Left hindlimb (tissue), 1 donor: ENCODE data around the gene TRIL.
A peak's percentile ranks its signal among the peaks of the same experiment; 100 is the strongest.

Experiments used
- DNase-seq: peaks from one replicate; pipeline ENCODE4 v3.0.0-alpha.2; 2018

Gene TRIL

DNA sequence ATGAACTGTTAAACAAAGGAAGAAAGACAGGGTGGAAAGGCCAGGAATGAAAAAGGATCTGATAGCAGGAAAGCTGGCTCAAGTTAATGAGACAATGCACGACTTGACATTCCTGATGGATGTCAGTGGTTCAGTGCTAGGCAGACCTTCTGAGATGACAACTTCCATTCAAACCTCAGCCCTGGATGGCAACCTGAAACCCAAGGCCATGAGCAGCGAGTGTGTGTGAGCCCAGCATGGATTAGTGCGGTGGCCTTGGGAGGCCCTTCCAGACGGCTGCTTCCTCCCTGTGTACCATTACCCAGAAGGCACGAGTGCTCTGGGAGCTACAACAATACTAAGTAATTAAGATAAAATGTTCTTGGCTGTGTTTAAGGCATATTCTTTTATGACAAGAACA, 18.8 kb downstream of the TRIL start:
- no peak for DNase-seq

DNA sequence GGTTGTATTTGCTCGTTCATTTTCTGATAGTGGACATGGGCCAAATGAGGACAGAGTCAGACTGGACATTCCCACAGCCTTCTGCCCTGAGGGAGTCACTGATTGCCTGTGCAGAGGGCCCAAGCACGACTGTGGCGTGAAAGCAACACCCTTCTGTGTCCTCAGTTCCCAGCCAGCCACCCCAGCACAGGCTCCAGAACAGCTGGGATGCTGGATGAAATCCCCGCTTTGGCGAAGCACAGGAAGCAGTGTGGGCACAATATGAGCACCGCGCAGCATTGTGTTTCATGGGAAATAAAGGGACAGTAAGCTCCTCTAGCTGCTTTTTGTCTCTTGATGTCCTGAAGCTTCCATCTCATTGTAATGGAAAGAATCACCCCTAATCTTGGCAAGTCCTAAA, 20.5 kb downstream of the TRIL start:
- DNase-seq: no peak

DNA sequence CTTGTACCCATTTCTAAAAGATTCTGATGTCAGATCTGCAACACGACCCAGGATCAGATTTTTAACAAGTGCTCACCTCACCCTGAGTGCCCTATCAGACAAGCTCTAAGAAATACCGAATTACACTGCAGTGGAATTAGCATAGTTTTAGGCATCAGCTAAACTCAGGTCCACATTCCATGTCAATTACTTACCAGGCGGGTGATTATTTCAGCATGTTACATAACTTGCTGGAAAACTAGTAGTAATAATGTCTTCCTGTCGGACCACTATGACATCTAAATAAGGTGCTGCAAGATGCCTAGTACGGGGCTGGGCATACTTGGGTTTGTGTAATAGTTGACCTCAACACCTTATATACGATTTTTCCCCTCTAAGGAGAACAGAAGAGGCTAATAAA, 21.0 kb downstream of the TRIL start:
- no peak for DNase-seq

DNA sequence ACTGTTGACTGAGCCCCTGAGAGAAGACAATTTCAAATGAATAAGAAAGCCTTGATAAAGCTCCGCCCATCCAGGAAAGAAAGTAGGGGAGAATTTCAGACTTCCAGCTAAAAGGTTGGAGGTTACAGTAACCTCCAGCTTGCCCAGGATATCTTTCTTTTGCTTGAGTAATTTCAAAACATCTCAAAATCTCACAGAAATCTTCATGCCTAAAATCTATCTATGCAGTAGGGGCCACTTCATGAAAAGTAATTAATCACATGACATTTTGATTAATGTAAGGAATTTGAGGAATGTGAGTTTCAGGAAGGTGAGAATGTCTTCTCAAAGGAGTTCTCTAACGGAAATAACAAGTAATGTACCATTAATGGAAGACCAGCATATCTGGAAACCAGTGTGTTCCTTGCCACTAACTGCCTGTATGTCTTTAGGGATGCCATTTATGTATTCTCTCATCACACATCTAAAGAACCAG, 24.2 kb downstream of the TRIL start:
- DNase-seq: no peak

DNA sequence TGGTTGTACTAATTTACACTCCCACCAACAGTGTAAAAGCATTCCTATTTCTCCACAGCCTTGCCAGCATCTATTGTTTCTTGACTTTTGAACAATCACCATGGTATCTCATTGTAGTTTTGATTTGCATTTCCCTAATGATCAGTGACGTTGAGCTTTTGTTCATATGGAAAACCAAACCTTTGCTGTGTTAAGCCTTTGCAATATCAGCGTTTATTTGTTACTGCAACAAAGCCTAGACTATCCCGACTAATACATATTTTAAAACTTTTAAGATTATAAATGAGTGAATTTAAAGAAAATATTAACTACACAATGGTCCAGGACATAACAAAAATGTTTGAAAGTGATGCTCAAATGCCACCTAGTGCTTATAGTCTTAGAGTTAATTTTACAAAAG, 26.6 kb downstream of the TRIL start:
- no peak for DNase-seq

DNA sequence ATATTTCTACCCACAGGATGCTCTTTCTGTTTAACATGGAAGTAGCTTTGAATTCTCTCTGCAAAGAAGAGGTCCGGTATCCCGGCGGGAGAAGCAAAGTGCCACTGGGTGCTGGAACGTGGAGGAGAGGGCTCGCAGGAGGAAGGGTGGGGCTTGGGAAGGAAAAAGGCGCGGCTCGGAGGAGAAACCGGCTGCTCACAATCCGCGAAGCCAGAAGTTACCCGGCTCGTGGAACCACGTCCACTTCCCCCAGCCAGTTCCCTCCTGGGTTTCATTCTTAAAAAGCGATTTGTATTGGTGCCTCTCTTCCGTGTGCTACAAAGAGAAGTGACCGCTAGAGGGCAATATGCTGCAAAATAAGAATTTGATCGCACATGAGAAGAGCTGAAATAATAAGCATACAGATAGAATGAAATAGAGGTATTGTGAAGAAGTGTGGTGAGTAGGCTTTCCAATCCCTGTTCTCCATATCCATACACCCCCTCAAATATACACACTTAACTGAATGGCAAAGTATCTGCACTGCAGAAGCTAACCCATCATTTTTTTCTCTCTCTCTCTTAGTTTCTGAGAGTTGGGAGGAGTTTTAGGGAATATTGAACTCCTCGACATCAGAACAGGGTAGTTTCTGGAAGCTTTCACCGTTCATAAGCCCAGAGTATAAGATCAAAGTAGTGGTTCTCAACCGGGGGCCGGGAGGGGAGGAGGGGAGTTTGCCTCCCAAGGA, 31.1 kb downstream of the TRIL start:
- DNase-seq: peak; percentile 81

DNA sequence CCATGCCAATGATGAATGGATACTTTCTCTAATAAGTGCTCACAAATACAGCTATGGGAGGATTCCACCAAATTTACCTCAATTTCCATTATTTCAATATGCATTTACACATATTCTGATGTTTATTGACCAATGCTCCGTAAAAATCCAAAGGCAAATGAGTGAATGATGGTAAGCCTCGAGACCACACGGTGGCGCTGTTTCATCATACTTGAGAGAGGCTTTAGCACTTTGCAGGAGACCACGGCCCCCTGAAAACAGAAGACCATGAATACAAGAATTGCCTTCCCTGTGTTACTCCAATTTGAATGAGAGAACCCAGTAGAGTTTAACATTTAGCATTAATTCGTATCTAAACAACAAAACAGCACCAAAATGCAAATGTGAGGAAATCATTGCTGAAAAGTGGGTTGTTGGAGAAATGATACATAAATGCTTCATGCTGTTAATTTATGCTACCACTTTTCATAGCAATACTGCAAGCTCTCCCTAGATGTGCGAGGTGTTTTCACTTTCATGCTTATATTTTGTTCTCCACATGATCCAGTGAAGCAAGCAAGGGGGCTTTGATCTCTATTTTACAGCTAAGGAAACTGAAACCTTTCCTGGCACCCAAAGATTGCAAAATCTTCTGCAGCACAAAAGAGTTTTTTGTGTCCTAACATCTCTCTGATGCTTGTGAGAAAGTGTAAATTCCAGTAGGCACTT, 35.4 kb downstream of the TRIL start:
- DNase-seq: peak; percentile 62

DNA sequence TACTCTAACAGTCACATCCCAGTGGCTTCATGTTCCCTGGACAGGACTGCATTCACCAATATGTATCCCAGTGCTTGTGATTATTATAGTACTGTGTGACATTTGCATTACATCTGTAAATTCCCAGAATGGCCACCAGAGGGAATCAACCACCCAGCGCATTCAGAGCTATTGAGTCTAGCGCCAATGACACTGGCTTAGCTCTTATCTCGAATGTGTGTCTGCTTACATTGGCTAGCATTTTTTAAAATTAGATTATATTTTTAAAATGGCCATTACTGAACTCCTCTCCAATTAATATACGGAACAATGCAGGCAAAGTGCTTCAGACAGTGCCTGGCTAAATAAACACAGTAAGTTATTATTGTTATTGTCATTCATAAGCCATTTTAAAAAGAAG, 36.3 kb downstream of the TRIL start:
- DNase-seq: no peak

DNA sequence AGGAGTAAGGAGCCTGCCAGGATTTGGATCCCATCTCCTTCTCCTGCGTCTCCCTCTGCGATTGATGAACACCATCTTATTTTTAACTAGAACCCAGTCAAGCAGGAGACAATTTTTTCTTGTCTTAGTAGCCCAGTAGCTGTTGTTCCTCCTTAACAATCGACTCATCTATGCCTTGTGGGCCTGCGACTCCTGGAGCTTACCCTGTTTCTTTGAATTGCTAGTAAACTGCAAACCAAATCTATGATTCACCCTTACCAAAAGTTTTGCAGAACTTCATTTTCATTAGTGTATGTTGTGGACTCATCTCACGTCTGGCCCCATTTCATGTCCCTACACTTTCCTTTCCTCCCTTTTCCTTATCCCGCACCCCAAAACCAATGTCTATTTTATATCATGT, 37.7 kb downstream of the TRIL start:
- no peak for DNase-seq

DNA sequence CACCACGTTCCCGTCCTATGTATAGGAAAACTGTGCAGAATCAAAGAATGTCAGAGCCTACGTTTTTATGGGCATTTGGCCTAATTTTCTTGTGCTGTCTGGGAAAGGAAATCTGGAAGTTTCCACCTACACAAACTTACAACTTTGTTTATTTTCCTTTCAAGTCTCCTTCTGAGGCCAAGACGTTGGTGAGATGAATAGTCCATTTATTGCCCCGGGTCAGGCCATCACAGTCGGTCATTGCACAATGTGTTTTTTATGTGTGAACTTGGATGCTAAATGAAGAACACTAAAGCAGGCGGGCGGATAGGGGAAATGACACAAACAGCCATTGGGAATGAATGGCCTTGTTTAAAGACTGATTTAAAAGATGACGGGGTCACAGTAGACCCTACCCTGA, 38.6 kb downstream of the TRIL start:
- no peak for DNase-seq

DNA sequence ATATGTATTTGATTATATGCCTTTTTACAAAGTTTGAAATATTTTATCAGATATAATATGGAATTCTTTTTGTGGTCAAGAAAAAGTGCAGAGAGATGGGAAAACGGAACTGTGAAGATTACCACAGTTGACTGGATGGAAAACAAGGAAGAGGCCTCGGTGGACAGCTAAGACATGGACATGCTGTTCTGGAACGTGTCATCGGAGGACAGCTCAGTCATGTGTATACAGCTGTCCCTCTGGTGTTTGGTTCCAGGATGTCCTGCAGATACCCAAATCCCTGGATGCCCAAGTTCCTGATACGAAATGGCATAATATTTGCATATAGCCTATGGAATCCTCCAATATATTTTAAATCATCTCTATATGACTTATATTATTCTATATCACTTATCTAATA, 49.4 kb downstream of the TRIL start:
- no peak for DNase-seq

DNA sequence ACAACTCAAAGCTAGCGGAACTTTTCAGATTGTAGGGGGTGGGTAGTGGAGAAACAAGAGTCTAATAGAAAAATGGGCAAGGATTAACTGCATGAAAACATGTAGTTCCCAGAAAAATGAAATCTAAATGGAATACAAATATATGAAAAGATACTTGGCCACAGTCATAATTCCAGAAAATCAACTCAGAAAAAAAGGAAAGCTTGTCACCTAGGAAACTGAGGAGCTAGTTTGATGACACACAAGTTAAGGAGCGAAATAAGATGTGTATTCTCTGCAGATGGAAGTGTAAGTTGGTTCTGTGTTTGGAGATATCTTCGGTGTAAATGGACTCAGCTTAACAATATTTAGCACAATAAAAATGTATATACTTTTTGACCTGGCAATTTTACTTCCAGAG, 52.7 kb downstream of the TRIL start:
- DNase-seq: no peak

DNA sequence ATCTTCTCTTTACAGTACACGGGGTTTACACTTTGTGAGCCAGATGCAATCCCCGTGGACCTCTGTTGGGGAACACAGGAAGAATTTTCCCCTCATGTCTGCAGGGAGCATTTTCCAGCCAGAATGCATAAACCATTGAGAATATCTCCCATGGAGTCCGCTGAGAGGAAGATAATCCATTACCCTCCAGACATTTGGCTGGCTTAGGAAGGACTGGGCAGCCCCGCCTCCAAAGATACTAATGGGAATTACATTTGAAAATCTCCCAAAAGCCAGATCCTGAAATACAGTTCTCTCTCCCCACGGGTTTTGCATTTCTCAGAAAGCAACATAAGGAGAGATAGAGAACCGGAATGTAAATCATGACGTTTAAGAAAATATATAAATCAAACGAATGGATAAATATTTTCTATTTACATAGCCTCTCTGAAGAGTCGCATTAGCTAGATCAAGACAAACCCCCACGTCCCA, 53.5 kb downstream of the TRIL start:
- no peak for DNase-seq

DNA sequence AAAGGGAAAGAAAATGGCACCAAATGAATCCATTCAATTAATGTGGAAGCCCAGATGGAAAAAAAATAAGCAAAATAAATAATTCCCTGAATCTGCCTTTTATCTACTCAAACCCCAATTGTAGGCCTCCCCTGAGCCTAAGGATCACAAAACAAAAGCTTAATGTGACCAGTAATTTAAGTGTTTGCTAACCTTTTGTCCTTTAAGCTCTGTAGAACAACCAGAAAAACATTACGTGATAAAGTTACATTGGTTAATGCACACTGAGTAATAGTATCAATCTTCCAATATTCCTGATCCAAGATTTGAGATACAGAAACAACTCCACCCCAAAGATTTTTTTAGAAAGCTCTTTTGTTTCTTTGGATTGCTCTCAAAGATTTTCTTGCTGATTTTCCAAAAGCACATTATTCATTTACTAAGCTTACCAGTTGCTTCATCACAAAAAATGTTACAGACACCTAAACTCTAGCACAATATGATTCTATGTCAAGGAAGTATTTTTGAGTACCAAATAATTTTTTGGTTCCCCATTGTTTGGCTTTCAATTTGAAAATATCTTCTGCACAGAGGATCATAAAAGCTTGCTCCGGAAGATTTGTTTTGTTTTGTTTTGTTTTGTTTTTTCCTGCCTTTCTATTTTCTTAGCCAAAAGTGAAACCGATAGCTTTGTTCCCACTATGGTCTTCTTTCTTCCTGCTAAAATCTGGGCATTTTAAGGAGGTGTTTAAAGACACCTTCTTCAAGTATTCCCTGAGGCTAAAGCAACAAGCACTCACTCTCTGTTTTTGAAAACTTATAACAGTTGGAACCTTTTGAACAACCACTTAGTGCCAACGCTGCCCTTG, 54.2 kb downstream of the TRIL start:
- DNase-seq: no peak
